GM03348 (cell line): Measurements from ENCODE around the gene ATXN3.
"Not testable (repeated sequence)": the region's sequence is repeated elsewhere in the genome, so short reads cannot be mapped to it uniquely, and the experiment has no call there.

ENCODE experiments used
- DNase-seq: peaks from one replicate; pipeline ENCODE4 v3.0.0; 2012; ENCODE audit warnings: low spot score

ATXN3 gene

GRCh38 chr14:92058006-92058917 lies 48.1 kb downstream of the ATXN3 start:
- DNase-seq = no peak

DNA sequence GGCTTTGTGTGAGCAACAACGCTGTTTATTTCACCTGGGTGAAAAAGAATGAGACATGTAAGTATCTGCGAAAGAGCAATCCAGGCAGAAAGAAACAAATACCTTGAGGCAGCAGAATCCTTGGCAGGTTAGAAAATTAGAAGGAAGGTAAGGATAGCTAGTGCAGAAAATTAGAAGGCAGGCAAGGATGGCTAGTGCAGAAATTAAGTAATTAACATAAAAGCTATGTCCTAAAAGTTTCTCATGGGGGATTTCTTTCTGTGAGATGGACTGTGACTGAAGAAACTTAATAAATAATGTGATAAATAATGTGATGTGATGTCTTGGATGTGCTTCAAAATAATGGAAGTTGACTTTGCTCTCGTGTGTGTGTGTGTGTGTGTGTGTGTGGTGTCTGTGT lies 56.6 kb downstream of the ATXN3 start:
- DNase-seq = no peak

- not testable (repeated sequence) for DNase-seq
These were observed 57.2 kb downstream of the ATXN3 start for GRCh38 chr14:92049221-92049620.

DNA sequence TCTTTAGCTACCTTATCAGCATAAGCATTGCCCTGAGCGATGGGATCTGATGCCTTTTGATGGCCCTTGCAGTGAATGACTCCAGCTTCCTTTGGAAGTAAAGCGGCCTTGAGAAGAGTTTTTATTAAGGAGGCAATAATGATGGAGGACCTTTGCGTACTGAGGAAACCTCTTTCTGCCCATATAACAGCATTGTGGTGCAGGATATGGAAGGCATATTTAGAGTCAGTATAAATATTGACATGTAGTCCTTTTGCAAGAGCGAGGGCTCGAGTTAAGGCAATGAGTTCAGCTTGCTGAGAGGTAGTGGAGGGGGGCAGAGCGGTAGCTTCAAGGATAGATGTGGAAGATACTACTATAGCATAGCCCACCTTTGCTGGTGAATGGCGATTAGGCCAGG lies 60.5 kb downstream of the ATXN3 start:
- DNase-seq = not testable (repeated sequence)

DNA sequence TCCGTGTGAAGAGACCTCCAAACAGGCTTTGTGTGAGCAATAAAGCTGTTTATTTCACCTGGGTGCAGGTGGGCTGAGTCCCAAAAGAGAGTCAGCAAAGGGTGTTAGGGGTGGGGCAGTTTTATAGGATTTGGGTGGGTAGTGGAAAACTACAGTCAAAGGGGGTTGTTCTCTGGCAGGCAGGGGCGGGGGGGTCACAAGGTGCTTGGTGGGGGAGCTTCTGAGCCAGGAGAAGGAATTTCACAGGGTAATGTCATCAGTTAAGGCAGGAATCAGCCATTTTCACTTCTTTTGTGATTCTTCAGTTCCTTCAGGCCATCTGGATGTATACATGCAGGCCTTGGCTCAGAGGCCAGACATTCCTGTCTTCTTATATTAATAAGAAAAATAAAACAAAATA lies 64.6 kb downstream of the ATXN3 start:
- DNase-seq = not testable (repeated sequence)

DNA sequence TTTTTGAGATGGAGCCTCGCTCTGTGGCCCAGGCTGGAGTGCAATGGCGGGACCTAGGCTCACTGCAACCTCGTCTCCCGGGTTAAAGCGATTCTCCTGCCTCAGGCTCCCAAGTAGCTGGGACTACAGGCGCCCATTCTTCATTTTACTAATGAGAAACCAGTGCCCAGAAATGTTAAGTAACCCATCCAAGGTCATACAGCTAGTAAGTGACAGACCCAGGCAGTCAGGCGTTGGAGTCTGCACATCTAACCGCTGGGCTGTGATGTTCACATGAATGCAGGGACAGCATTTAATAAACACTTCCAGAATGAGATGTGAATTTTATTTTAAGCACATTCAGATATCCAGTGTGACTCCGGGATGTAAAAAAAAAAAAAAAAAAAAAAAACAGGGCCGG lies 65.2 kb downstream of the ATXN3 start:
- no peak for DNase-seq

- peak; percentile 54 for DNase-seq
These were observed 65.8 kb downstream of the ATXN3 start for GRCh38 chr14:92040431-92041051.

DNA sequence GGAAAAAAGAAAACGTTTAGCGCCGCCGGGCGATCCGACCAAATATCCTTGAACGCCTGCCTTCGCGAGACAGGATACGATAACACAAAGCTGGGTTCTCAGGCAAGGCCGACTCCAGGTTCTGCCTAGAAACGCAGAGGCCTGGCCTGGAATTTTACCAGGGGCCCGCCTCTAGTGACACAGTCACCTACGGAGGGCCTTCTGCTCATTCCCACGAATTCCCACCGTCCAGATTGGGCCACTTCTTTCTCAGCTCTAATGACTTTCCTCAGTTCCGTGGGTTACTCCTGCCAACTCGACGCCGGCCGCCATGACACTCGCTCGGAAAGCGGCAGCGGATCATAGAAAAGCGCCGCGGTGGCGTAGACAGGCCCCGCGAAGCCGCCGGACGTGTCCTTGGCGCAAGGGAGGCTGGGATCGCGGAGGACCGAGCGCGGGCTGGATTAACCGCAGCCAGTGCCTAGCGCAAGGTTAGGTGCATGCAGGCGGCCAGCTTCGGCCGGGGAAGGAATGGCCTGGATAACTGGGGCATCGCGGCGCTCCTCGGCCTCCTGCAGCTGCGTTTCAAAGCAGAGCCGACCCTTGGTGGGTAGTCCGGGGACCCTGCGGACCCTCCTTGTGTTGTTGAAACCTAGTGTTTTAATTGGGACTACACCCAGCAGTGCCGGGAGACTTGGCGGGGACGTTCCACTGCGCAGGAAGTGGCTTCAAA lies 66.5 kb downstream of the ATXN3 start, which contains the start of gene TRIP11:
Gene TRIP11 (minus strand): TSS at position 341 of the 712 bp plus-strand sequence. CDS start 374 bp downstream, outside the sequence.
- peak; percentile 95 for DNase-seq

- DNase-seq = peak; percentile 66
These were observed 67.2 kb downstream of the ATXN3 start for GRCh38 chr14:92039063-92039718.

- no peak for DNase-seq
These were observed 68.4 kb downstream of the ATXN3 start for GRCh38 chr14:92037989-92038388.

DNA sequence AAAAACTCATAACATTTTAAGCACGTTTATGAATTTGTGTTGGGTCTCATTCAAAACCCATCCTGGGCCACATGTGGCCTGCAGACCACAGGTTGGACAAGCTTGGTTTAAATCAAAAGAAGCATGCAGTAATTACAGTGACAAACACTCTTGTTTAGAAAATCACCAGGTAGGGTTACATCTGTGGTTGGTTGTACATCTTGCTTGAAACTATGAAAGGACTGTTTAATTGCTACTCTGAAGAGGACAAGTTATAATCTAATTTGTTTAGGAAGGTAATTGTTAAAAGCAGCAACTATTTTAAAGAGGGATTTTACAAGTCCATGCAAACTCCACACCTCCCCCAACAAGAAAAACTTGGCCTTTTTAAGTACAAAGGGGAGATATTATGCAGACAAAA lies 70.5 kb downstream of the ATXN3 start:
- DNase-seq = no peak

DNA sequence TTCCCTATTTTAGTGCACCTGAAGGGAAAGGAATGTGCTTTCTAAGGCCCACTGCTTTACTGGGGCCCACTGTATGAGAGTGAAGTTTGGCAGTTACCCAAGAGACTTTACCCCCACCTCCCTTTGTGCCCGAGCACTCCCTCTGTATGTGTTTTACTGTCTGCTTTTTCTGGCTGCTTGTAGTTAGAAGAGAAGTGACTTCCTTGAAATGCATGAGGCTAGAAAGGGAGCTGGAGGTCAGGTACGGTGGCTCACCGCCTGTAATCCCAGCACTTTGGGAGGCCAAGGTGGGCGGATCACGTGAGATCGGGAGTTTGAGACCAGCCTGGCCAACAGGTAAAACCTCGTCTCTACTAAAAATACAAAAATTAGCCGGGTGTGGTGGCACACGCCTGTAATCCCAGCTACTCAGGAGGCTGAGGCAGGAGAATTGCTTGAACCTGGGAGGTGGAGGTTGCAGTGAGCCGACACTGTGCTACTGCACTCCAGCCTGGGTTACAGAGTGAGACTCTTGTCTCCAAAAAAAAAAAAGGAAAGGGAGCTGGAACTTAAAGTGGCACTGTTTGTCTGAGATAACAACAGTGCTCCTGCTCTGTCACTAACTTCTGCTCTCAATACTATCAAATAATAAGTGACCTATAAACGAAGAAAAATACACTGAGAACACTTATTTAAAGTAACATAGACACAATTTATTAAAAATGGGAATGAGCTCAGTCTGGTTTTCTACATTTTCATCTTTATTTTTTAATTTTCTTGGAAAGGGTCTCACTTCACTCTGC lies 72.3 kb downstream of the ATXN3 start:
- no peak for DNase-seq

GRCh38 chr14:92033433-92033832 lies 72.9 kb downstream of the ATXN3 start:
- DNase-seq = no peak

DNA sequence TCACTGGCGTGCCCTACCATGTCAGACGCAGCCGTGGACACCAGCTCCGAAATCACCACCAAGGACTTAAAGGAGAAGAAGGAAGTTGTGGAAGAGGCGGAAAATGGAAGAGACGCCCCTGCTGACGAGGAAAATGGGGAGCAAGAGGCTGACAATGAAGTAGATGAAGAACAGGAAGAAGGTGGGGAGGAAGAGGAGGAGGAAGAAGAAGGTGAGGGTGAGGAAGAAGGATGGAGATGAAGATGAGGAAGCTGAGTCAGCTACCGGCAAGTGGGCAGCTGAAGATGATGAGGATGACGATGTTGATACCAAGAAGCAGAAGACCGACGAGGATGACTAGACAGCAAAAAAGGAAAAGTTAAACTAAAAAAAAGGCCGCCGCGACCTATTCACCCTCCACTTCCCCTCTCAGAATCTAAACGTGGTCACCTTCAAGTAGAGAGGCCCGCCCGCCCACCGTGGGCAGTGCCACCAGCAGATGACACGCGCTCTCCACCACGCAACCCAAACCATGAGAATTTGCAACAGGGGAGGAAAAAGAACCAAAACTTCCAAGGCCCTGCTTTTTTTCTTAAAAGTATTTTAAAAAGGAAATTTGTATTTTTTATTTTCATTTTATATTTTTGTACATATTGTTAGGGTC lies 79.7 kb downstream of the ATXN3 start:
- DNase-seq = no peak

- DNase-seq = no peak
These were observed 84.3 kb downstream of the ATXN3 start for GRCh38 chr14:92022036-92022435.

DNA sequence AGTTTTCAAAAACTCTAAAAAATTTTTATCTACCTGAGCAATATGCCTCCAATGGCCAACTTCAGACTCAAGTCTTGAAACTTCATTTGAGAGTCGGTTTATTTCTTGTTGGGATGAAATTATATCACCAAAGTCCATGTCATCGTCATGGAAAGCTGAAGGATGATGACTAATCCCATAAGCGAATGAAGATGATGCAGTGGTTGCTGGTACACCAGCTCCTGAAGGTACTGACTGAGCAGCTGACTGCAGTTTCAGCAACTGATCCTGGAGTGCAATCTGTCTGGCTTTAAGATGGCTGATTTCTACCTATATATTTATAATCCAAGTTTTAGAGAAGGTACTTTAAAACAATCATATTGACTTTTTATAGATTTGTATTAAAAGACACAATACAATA lies 84.9 kb downstream of the ATXN3 start:
- no peak for DNase-seq

DNA sequence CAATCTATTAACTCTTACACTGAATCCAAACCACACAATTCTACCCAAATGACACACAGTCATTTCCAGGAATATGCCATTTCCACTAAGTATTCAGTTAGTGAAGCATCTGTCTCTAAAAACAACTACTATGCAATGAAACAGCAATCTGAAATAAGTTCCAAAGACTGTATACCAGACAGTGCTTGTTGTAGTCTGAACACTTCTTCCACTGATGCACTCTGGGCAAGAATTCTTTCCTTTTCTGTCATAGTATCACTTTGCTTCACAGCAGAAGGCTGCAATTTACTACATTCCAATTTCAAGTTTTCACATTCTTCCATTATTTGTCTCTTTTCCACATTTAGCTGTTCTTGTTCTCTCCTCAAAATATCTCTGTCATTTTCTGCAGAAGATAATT lies 92.3 kb downstream of the ATXN3 start:
- DNase-seq = peak; percentile 7

DNA sequence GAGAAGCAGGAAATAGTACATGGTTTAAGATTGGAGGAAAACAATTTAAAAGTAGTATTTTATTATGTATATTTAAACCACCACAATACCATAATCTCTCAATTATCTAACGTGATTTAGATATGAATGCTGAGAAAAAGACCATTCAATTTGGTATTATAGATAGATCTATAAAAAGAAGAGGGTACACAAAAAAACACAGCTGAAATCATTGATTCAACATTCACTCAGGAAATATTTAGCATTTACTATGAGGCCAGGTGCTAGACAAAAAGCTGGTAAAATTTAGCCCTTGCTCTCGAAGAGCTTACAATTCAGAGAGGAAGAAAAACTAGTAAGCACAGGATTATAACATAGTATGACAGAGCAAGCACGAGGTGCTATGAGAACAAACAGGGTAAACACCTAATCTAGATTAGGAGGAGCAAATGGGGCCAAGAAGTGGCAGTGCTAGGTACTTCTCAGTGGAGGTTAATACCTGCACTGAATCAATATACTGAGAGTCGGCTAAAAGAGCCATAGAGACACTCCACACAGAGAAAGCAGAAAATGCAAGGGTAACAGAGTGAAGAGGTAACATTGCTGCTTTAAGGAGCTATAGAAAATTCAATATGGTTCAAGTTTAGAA lies 94.1 kb downstream of the ATXN3 start:
- DNase-seq = no peak

DNA sequence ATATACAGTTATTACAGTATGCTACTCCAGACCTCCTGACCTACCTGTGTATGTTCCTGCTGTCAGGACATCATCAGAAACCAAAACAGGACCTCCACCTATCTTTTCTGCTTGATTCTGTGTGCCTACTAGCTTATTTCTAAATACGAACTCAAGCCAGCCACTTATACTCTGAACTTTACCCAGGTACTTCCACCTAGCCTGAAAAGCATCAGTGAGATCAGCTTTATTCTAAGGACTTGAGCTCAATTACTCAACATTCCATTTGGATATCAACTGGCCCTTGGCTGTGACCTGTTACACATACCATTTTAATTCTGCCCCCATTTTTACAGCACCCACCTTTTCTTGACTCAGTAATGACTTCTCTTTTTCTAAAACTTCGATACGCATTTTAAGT lies 95.7 kb downstream of the ATXN3 start:
- no peak for DNase-seq

DNA sequence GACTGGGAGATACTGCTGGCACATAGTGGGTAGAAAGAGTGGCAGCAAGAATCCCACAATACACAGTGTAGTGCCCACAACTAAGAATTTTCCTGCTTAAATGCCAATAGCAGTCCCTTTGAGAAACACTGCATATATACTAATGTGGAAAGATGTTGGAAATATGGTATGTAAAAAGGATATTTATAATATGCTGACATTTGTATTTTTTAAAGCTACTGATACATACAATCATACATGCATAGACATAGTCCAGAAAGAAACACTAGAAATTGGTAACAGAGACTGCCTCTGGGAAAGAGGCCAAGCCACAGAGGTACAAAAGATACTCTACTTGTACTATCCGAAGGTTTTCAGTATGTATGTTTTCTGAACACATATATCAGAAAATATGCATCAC lies 96.8 kb downstream of the ATXN3 start:
- DNase-seq = no peak
